ENCODE measurements around the gene CHMP4B.

Gene CHMP4B

GRCh38 chr20:33827109-33827508 is 16.0 kb downstream of the CHMP4B start:
- TF ChIP-seq FOXP2 (optimal IDR thresholded peaks at IDR 0.05; ENCODE audit: borderline replicate concordance, extremely low read depth, extremely low read length, insufficient read depth) (no peak), REST (IDR thresholded peaks at IDR 0.05; ENCODE audit: insufficient read depth in 1 of 2, low read depth in 2 of 2, low read length in 2 of 2) (no peak), TAF1 (IDR thresholded peaks at IDR 0.05; ENCODE audit: borderline replicate concordance, insufficient read depth, low read length) (no peak), SIN3A (IDR thresholded peaks at IDR 0.05; ENCODE audit: borderline replicate concordance, insufficient read depth, low read length) (no peak), POLR2AphosphoS5 (IDR thresholded peaks at IDR 0.05; ENCODE audit: low read depth, low read length) (no peak)

DNA sequence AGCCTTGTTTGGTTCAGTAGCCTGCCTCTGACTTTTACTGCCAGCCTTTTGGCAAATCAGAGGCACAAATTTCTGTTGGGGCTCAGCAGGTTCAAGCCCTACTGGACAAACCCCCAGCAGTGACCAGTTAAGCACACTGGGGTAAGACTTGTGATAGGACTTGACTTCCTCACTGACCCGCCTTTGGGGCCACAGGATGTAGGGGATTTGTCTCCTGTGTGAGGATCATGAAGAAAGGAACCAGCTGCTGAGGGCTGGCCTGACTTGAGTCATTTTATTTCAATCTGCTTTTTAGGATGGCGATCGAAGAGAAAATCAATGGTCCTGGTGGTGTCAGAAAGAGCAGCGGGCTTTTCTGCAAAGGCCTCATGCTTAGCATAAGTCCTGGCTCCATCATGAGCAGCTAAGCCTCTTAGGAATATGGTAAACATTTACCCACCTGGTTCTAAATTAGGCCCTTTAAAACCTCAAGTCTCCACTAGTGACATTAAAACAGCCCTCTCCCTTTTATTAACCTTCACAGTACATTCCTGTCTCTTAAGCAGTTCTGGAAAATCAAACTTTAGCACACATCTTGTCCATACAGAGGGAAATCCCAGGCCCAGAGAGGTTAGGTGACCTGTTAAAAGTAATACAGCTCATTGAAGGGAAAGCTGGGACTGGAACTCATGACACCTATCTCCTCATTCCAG is 16.6 kb downstream of the CHMP4B start:
- TF ChIP-seq SIN3A (IDR thresholded peaks at IDR 0.05; ENCODE audit: borderline replicate concordance, insufficient read depth, low read length) = no peak
- no peak for TF ChIP-seq POLR2AphosphoS5 (IDR thresholded peaks at IDR 0.05; ENCODE audit: low read depth, low read length)
- no peak for TF ChIP-seq TAF1 (IDR thresholded peaks at IDR 0.05; ENCODE audit: borderline replicate concordance, insufficient read depth, low read length)
- TF ChIP-seq FOXP2 (optimal IDR thresholded peaks at IDR 0.05; ENCODE audit: borderline replicate concordance, extremely low read depth, extremely low read length, insufficient read depth) = no peak
- no peak for TF ChIP-seq REST (IDR thresholded peaks at IDR 0.05; ENCODE audit: insufficient read depth in 1 of 2, low read depth in 2 of 2, low read length in 2 of 2)

DNA sequence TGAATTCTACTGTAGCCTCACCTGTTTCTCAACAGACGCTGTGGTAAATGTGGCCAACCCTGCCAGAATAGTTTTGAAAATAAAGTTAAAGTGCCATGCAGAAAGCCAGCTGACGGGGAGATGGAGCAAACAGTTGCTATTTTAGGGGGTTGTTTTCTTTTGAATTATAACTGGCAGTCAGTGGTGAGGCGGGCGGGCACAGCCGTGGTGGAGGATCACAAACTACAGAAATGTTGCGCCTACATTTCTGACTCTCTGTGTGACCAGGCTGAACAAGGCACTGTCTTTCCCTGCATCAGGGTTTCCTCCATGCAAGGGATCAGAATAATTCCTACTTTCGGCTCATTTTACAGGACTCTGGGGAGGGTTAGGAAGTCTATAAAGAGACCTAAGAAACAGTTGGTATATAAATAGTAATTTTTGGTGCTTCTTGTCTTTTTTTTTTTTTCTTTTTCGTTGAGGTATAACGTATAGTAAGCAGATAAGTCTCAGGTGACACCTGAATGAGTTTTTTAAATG is 17.2 kb downstream of the CHMP4B start:
- TF ChIP-seq SIN3A (IDR thresholded peaks at IDR 0.05; ENCODE audit: borderline replicate concordance, insufficient read depth, low read length) (no peak), POLR2AphosphoS5 (IDR thresholded peaks at IDR 0.05; ENCODE audit: low read depth, low read length) (no peak), FOXP2 (optimal IDR thresholded peaks at IDR 0.05; ENCODE audit: borderline replicate concordance, extremely low read depth, extremely low read length, insufficient read depth) (no peak), TAF1 (IDR thresholded peaks at IDR 0.05; ENCODE audit: borderline replicate concordance, insufficient read depth, low read length) (no peak), REST (IDR thresholded peaks at IDR 0.05; ENCODE audit: insufficient read depth in 1 of 2, low read depth in 2 of 2, low read length in 2 of 2) (no peak)

DNA sequence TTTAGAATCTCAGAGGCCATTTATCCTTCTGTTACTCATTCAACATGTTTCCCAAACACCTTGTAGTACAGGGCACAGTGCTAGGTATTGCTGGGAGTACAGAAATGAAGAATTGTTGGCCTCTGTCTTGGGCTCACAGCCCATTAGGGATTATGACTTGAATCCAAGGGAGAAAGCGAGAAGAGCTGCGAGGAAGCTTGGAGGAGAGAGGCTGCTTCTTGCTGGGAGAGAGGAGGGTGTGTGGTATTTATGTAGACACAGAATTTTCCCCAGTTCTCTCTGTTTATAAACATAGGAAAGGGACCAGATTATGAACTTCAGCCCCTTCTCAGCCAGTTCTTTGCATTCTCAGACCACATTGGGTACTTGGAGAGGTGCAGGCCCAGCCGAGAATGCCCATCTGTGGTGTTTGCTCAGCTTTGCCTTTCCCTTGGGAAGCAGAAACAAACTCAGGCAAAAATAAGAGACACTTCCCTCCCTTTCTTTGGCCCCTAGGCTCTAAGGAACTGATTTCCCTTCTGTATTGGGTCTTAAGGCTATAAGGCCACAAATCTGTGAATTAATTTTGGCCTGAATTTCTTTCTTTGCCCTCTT is 17.9 kb downstream of the CHMP4B start:
- TF ChIP-seq REST (IDR thresholded peaks at IDR 0.05; ENCODE audit: insufficient read depth in 1 of 2, low read depth in 2 of 2, low read length in 2 of 2) (no peak), POLR2AphosphoS5 (IDR thresholded peaks at IDR 0.05; ENCODE audit: low read depth, low read length) (no peak), TAF1 (IDR thresholded peaks at IDR 0.05; ENCODE audit: borderline replicate concordance, insufficient read depth, low read length) (no peak), FOXP2 (optimal IDR thresholded peaks at IDR 0.05; ENCODE audit: borderline replicate concordance, extremely low read depth, extremely low read length, insufficient read depth) (no peak), SIN3A (IDR thresholded peaks at IDR 0.05; ENCODE audit: borderline replicate concordance, insufficient read depth, low read length) (no peak)
